Tibial nerve (tissue), 4 donors: ENCODE data around the gene CEP95.

ENCODE experiments used
- EP300 ChIP-seq, 2 donors: sonication (generic); formaldehyde crosslinking; IDR thresholded peaks; one replicate each; pipeline ENCODE4 v1.6.1; 2017; ENCODE audit warnings: antibody characterized with exemption in 2 of 2, mild to moderate bottlenecking in 1 of 2
- POLR2A ChIP-seq, 2 donors: fragments of 450-650 bp; IDR thresholded peaks; one replicate each; pipeline ENCODE4 v1.6.1; 2017; ENCODE audit warnings: antibody characterized with exemption in 2 of 2, mild to moderate bottlenecking in 2 of 2, moderate library complexity in 2 of 2
- TF ChIP-seq, protein P1 (sequence below), 5 experiments: fragments of 200-600 bp in 3 of 5; fragments of 450-650 bp in 2 of 5; sonication (generic) in 3 of 5; IDR thresholded peaks; one replicate each; pipeline ENCODE4 v1.5.1; 2016 to 2019; ENCODE audit warnings: antibody characterized with exemption in 5 of 5, mild to moderate bottlenecking in 3 of 5, moderate library complexity in 2 of 5

DNA sequence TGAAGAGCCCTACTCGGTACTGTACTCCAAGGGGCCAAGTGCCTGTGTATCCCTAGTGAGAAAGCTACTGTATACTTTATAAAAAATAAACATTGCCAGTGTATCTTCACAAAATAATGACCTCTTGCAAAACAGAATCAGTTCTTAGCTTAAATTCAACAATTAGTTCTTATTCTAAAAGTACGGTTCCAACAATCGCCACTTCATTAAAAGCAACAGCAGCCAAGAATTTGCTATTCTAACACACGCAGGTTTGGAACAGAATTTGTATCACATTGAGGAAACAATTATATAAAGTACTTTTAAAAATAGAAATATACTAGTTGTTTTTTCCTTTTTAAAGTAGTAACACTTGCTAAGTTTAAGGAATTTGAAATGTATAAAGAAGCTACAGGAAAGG is 48.5 kb downstream of the CEP95 start:
- TF ChIP-seq, protein P1, sequence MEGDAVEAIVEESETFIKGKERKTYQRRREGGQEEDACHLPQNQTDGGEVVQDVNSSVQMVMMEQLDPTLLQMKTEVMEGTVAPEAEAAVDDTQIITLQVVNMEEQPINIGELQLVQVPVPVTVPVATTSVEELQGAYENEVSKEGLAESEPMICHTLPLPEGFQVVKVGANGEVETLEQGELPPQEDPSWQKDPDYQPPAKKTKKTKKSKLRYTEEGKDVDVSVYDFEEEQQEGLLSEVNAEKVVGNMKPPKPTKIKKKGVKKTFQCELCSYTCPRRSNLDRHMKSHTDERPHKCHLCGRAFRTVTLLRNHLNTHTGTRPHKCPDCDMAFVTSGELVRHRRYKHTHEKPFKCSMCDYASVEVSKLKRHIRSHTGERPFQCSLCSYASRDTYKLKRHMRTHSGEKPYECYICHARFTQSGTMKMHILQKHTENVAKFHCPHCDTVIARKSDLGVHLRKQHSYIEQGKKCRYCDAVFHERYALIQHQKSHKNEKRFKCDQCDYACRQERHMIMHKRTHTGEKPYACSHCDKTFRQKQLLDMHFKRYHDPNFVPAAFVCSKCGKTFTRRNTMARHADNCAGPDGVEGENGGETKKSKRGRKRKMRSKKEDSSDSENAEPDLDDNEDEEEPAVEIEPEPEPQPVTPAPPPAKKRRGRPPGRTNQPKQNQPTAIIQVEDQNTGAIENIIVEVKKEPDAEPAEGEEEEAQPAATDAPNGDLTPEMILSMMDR (IDR thresholded peaks at IDR 0.05) = no peak
- TF ChIP-seq POLR2A (IDR thresholded peaks at IDR 0.05) (no peak), EP300 (IDR thresholded peaks at IDR 0.05) (no peak)
